ENCODE results near the gene B4GALT6.

GRCh38 chr18:31659576-31660177 is 24.7 kb downstream of the B4GALT6 start:
- TF ChIP-seq EZH2 (IDR thresholded peaks at IDR 0.05; ENCODE audit: low read length) (no peak), CTCF (optimal IDR thresholded peaks at IDR 0.05 in 1 of 3, IDR thresholded peaks at IDR 0.05 in 1 of 3, conservative IDR thresholded peaks at IDR 0.05 in 1 of 3; ENCODE audit: extremely low read depth in 1 of 3, insufficient read depth in 2 of 3, low read length in 3 of 3) (no peak)

Measured in keratinocyte (primary cell).